Islet precursor cell (in vitro differentiated cells): ENCODE measurements around the gene FAM78B.

ENCODE experiments used
- DNase-seq: peaks from one replicate; pipeline ENCODE4 v3.0.0-alpha.2; 2018

Gene FAM78B

GRCh38 chr1:166114419-166114818, 52.4 kb downstream of the FAM78B start:
- no peak for DNase-seq

- no peak for DNase-seq
Observed at GRCh38 chr1:166113630-166114029, 53.2 kb downstream of the FAM78B start.

GRCh38 chr1:166113031-166113430, 53.8 kb downstream of the FAM78B start:
- DNase-seq: no peak

DNA sequence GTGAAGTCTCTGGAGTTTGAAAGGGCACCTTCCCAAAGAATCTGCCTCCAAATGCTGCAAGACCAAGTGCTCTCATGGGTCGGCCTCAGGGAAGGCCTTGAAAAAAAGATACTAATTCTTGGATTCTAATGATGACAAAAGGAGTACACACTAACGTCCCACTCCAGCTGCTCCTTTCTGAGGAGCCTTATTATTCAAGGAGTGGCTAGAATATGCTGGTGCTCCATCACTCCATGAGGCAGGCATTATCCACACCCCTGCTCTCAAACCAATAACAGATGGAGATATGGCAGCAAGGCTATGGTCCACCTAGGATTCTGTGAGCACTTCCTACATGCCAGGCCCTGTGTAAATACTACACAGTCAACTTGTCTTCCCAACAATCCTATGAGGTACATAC, 54.4 kb downstream of the FAM78B start:
- no peak for DNase-seq

- DNase-seq: peak; percentile 28
Observed at GRCh38 chr1:166111430-166111829, 55.4 kb downstream of the FAM78B start.

DNA sequence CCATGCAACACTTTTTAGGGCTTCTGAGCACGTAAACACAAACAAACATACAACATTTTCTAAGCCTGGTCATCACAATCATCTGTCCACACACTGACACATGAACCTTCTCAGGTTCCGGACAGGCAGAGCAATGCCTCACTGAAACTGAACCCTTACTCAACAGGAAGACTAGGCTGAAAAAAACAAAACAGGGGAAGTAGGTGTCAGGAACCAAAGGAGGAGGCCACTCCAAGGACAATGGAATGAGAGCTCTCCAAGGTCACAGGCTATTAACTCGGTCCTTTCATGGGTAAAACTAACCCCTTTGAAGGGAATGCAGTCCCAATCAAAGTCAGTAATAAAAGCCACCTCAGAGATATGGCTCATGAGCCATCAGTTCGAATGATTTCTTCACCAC, 76.6 kb downstream of the FAM78B start:
- DNase-seq: peak; percentile 15

DNA sequence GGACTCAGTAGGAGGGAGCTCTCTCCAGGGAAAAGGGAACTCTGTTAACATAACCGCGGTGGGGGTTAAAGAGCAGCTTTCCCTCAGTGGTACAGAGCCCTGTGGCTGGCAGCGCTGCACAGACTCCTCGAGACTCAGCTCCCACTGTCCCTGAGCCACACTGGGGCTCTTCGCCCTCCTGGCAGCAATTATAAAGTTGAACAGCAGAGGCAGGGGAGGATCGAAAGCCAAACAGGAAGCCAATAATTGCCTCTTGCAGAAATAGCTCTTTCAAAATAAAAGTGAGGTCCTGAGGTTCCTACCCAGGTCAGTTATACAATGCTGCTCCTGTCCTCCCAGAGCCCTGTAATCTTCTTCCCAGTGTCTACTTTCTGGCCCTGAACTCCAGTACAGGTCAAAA, 77.0 kb downstream of the FAM78B start:
- DNase-seq: peak; percentile 23

DNA sequence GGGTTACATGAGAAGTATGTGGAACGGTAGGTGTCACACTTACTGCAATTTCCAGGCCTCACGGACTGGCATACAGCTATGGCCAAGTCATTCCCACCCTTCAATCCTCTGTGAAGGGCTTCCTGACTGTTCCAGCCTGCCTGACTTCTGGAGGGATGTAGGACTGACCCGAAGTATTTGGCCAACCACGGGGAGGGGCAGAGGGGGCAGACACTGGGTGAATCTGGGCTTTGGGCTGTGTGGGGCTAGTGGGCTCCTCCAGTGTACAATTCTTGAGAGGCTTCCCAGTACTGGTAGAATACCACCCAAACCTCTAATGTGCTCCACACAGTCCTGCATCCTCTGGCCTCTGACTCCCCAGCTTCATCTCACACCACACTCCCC, 78.2 kb downstream of the FAM78B start:
- peak; percentile 7 for DNase-seq

- DNase-seq: peak; percentile 20
Observed at GRCh38 chr1:166087734-166088571, 78.8 kb downstream of the FAM78B start.

DNA sequence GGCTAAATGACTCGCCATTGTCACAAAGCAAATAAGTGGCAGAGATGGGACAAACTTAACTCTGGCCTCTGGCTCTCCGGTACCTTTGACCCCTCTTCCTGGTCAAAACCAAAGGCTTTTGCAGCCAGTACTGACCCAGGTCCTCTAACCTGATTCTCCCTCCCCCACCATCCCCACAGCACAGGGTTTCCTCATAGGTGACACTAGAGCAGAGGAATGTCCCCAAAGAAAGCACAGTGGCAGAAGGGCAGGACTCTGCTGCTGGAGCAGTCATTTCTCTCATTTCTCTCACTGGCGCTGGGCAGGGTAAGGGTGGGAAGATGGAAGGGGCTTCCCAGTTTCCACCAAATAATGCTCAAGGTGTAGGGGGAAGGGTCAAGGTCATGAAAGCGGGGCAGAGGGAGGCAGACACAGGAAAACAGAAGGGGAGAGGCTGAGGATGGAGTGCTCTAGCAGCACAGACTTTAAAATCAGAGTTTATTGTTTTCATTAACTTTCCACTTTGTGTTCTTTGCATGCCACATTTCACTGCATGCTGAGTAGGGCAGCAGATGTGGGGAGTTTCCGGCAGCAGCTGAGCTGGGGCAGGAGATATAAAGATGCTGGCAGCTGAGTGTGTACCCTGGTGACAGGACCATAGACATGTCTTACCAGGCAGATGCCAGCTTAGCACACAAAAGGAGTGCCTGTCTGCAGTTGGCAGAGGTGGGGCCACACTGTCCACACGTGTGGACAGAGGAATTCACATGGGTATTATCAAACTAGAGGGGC, 80.5 kb downstream of the FAM78B start:
- DNase-seq: peak; percentile 46

DNA sequence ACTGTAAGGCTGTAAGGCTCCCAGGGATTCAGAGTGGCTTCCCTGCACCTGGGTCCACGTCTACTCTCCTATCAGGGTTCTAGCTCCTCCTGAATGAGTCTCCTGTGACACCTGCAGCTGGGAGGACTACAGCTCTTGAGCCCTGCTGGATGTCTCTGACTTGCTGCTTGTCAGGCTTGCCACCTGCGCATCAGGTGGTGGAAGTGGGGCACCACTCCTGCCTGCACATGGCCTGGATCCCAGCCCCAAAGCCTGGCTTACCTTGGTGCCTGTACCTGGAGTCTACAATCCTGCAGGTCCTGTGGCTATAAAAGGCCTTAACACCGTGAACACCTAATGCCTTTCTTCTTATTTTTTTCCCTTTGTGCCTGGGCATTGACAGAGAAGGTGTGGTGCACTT, 82.2 kb downstream of the FAM78B start:
- DNase-seq: peak; percentile 31

DNA sequence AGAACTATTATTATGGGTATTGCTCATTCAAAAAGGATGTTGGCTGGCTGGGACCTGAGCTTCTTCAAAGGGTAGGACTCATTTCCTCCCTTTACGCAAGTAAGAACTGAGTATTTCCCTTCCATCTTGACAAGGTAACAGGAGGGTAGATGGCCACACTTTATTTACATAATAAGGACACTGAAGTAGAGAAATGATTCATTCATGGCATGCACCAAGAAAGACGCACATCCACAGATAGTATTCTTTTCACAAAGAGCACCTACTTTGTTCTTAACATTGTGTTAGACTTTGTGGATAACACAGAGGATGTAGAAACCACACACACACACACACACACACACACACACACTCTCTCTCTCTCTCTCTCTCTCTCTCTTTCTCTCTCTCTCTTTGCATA, 82.9 kb downstream of the FAM78B start:
- DNase-seq: peak; percentile 3

DNA sequence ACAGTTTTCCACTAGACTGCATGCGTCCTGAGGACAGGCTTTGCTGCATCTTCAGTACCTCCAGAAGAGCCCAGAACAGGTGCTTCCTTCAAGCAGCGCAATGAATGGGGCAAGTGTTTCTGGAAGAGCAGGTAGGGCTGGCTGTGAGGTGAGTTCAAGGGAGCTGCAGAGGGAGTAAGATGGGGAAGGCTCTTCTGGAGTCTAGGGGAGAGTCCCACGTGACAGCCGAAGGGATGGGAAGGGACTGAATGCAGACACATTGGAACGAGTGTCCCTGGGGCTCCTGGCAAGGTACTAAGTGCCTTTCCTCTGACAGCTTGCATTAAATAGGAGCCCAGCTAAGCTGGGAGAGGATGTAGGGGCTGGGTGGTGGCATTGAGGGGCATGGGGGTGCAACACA, 84.2 kb downstream of the FAM78B start:
- peak; percentile 32 for DNase-seq

DNA sequence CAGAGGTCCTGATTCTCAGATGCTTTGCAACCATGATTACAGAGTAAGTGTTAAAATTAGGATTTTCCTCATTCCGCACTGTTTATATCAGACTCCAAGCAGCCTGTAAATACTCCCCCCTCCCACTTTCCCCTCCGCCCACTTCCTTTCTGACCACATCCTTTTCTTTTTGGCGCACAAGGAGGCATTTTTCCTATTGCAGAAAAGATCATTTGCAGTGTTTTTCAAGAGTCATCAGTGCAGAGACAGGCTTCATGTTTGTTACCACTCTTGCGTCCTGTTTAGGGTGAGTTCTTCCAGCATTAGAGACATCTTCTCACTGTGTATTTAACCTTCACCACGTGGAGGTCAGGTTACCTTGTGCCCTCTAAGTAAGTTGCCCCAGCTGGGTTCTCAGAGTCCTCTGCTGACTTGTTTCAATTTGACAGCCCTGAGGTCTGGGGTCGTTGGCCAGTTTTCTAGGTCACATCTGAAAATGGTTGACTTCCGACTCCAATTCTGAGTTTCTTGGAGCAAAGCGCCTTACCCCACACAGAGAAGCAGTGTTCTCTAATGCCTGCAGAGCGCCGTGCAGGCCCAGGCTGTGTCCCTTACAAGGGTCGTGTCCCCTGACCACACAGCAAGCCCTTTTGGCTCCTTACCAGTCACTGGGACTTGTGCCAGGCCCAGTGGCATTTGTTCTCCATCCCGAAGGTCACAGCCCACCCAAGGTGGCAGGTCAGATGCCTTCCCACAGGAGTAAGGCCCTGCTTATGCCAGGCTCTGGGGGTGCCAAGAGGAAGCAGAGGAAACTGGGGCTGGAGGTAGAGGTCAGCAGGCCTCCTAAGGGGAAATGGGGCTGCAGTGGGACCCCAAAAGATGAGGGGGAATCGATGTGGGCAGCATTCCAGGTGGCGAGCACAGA, 85.6 kb downstream of the FAM78B start:
- peak; percentile 48 for DNase-seq

- peak; percentile 22 for DNase-seq
Observed at GRCh38 chr1:166080277-166080966, 86.4 kb downstream of the FAM78B start.

DNA sequence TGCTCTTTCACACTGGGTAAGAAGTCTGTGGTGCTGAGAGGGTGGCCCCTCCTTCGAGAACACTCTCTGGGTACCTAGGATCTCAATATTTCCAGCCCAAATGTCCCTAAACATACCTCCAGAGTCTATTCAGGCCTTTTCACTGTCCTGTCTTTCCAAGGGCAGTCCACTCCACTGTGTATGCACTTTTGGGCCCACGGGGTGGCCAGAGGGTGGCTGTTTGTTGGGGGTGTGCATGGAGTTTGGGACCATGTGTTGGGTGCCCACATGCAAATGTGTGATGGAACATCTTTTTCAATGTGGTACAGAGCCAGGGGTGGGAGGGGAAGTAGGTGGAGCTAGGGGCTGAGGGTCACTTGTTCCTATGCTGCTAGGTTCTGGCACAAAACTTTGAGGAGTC, 87.5 kb downstream of the FAM78B start:
- peak; percentile 37 for DNase-seq

GRCh38 chr1:166073489-166073888, 93.3 kb downstream of the FAM78B start:
- DNase-seq: no peak

DNA sequence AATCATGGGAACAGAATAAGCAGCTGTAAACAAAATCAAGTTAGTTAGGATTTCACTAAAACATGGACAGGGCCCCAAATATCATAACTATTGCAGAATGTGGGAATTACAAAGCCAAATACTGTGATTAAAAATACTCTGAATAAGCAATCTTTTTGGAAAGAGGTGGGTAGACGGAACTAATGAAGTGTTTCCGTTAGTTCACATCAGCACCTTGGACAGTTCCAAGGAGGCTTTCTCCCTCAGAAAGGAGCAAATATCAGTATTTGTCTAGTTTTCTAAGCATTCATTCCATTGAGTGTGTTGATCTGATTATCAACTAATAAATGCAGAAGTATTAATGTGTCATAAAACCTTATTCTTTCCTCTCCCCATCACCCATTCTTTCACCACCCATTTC, 97.4 kb downstream of the FAM78B start:
- DNase-seq: no peak

GRCh38 chr1:166066107-166066506, 100.7 kb downstream of the FAM78B start:
- no peak for DNase-seq

- no peak for DNase-seq
Observed at GRCh38 chr1:166064951-166065350, 101.8 kb downstream of the FAM78B start.

GRCh38 chr1:166064313-166064926, 102.4 kb downstream of the FAM78B start:
- no peak for DNase-seq

DNA sequence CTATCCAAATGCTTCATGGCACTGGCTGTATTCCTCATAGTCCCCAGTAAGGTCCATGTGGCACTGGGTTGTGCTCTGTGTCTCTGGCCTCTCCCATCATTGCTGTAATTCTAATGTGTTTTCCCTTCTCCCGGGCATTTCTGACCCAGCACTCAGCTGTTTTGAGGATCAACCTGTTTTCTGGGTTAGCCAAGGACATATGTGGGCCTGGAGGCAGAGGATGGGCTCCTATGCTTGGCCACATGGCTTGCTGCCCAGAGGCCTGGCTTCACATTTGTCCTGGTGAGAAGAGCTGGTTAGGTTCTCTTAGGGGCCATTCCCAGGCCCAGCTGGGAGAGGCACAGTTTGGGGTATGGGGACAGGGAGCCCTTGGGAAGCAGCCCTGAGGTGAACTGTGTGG, 103.1 kb downstream of the FAM78B start:
- DNase-seq: no peak
